Smooth muscle cell (in vitro differentiated cells): ENCODE results near the gene EPHA4. TPM values are rescaled to one million over a fixed set of nuclear protein-coding genes. Genes with fewer than 3 reads are reported as not detected.

ENCODE experiments used
- DNase-seq: peaks from one replicate; lab custom pipeline; 2025; ENCODE audit not compliant: unreplicated experiment; lab: John Stamatoyannopoulos, UW
- H2AFZ ChIP-seq: fragments of 200-600 bp; sonication (generic); 2 replicates; pipeline ENCODE4 v1.6.0; 2016; ENCODE audit warnings: antibody characterized with exemption, low read depth, mild to moderate bottlenecking
- H3F3A ChIP-seq: fragments of 200-600 bp; sonication (generic); 2 replicates; pipeline ENCODE4 v1.6.0; 2017; ENCODE audit warnings: antibody characterized with exemption, low read depth
- H3K27ac ChIP-seq: fragments of 200-600 bp; sonication (generic); 2 replicates; pipeline ENCODE4 v1.5.1; 2016; ENCODE audit warnings: low read depth, mild to moderate bottlenecking
- H3K27me3 ChIP-seq: fragments of 200-600 bp; sonication (generic); 2 replicates; pipeline ENCODE4 v1.6.1; 2016; ENCODE audit warnings: low read depth, mild to moderate bottlenecking
- H3K36me3 ChIP-seq: fragments of 200-600 bp; sonication (generic); 2 replicates; pipeline ENCODE4 v1.5.1; 2016; ENCODE audit warnings: low read depth
- H3K4me1 ChIP-seq: fragments of 200-600 bp; sonication (generic); 2 replicates; pipeline ENCODE4 v1.5.1; 2016; ENCODE audit warnings: low read depth
- H3K4me2 ChIP-seq: fragments of 200-600 bp; sonication (generic); 2 replicates; pipeline ENCODE4 v1.6.0; 2016; ENCODE audit warnings: mild to moderate bottlenecking
- H3K4me3 ChIP-seq: fragments of 200-600 bp; sonication (generic); 2 replicates; pipeline ENCODE4 v1.5.1; 2016; ENCODE audit warnings: mild to moderate bottlenecking
- H3K79me2 ChIP-seq: fragments of 200-600 bp; sonication (generic); 2 replicates; pipeline ENCODE4 v1.6.0; 2016; ENCODE audit warnings: low read depth, mild to moderate bottlenecking
- H3K9ac ChIP-seq: fragments of 200-600 bp; sonication (generic); 2 replicates; pipeline ENCODE4 v1.6.0; 2016; ENCODE audit warnings: low read depth
- H3K9me3 ChIP-seq: fragments of 200-600 bp; sonication (generic); replicated peaks from 2 replicates; pipeline ENCODE4 v1.5.1; 2016; ENCODE audit warnings: low read depth
- H4K20me1 ChIP-seq: fragments of 200-600 bp; sonication (generic); 2 replicates; pipeline ENCODE4 v1.6.0; 2016; ENCODE audit warnings: low read depth
- WGBS: methylation state at CpG from one replicate; pipeline ENCODE4 v1.1.7; 2016; ENCODE audit warnings: low lambda C conversion rate; 5-methylcytosine and 5-hydroxymethylcytosine counted together
- polyA plus RNA-seq: library from polyadenylated mRNA; unstranded; fragments of >200 nt; fragmentation: Nextera tagmentation; extraction: Ambion mirVana; gene quantifications from 2 replicates; pipeline ENCODE4 v1.2.1, GENCODE V29; 2016
- total RNA-seq: library from RNA; depleted of rRNA; stranded (reverse); fragments of >200 nt; gene quantifications from 2 replicates; pipeline ENCODE4 v1.2.3, GENCODE V29; 2014
- TF ChIP-seq, protein P1 (sequence below): fragments of 200-600 bp; sonication (generic); IDR thresholded peaks from 2 replicates; pipeline ENCODE4 v1.5.1; 2017; ENCODE audit warnings: borderline replicate concordance, mild to moderate bottlenecking, antibody characterized with exemption; ENCODE audit not compliant: insufficient read depth, poor library complexity, severe bottlenecking

The EPHA4 gene
- total and polyA plus RNA-seq, 2 experiments from 2014 or later: 2.8 to 48.3 TPM

DNA sequence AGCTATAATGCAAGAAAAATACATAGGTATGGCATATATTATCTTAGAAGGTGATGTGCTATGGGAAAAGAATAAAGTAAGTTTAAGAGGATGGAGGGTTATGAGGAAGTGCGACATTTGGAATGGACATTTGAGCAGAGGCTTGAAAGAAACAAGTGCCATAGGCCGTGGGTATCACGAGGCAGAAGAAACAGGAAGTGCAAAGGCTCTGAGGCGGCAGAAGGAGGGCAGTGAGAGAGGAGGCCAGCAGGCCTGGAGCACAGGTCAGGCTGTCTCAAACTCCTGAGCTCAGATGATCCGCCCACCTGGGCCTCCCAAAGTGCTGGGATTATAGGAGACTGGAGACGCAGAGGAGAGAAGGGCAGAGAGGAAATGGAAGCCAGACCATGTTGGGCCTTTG lies 40.7 kb upstream of the EPHA4 start:
- H3K9ac ChIP-seq: no peak overlapping the region
- no peaks in the 10 kb centered on the region for H3K9me3 ChIP-seq
- 92% methylated on average over 6 of the region's 6 CpGs for WGBS
- no peak for DNase-seq
- no peaks in the 10 kb centered on the region for H4K20me1 ChIP-seq
- no peak overlapping the region for H3K4me2 ChIP-seq
- H3K36me3 ChIP-seq: no peaks in the 10 kb centered on the region
- no peaks in the 10 kb centered on the region for H3K4me1 ChIP-seq
- H3K79me2 ChIP-seq: no peaks in the 10 kb centered on the region
- H3K27ac ChIP-seq: no peak overlapping the region
- H3F3A ChIP-seq: no peaks in the 10 kb centered on the region
- H3K27me3 ChIP-seq: no peaks in the 10 kb centered on the region
- H2AFZ ChIP-seq: no peak overlapping the region
- no peak overlapping the region for H3K4me3 ChIP-seq
- TF ChIP-seq, protein P1, sequence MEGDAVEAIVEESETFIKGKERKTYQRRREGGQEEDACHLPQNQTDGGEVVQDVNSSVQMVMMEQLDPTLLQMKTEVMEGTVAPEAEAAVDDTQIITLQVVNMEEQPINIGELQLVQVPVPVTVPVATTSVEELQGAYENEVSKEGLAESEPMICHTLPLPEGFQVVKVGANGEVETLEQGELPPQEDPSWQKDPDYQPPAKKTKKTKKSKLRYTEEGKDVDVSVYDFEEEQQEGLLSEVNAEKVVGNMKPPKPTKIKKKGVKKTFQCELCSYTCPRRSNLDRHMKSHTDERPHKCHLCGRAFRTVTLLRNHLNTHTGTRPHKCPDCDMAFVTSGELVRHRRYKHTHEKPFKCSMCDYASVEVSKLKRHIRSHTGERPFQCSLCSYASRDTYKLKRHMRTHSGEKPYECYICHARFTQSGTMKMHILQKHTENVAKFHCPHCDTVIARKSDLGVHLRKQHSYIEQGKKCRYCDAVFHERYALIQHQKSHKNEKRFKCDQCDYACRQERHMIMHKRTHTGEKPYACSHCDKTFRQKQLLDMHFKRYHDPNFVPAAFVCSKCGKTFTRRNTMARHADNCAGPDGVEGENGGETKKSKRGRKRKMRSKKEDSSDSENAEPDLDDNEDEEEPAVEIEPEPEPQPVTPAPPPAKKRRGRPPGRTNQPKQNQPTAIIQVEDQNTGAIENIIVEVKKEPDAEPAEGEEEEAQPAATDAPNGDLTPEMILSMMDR: no peak

DNA sequence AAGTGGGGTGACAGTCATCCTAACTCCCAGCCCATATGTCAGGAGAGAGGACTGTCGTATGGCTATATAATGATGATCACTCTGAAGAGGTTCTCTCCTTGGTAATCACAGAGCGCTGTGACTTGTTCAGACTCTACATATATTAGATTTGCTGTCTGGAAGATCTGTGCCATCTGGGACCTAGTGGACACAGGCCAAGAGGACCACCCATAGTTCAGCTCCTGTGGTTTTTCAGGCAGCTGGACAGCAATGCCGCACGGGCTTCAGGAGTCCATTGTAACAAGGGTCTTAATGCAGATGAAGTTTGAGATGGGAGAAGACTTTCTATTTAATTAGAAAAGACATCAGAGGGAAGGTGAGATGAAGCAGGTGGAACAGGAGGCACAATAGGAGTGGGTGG lies 40.1 kb upstream of the EPHA4 start:
- Histone ChIP-seq H3K9me3 (no peaks in the 10 kb centered on the region), H3K79me2 (no peaks in the 10 kb centered on the region), H3K4me2 (no peak overlapping the region), H3K36me3 (no peaks in the 10 kb centered on the region), H3F3A (no peaks in the 10 kb centered on the region), H4K20me1 (no peaks in the 10 kb centered on the region), H3K9ac (no peak overlapping the region), H3K4me1 (no peaks in the 10 kb centered on the region), H3K27me3 (no peaks in the 10 kb centered on the region), H2AFZ (no peak overlapping the region), H3K27ac (no peak overlapping the region), H3K4me3 (no peak overlapping the region)
- TF ChIP-seq, protein P1: no peak
- 82% methylated on average over 4 of the region's 4 CpGs for WGBS
- DNase-seq: no peak

DNA sequence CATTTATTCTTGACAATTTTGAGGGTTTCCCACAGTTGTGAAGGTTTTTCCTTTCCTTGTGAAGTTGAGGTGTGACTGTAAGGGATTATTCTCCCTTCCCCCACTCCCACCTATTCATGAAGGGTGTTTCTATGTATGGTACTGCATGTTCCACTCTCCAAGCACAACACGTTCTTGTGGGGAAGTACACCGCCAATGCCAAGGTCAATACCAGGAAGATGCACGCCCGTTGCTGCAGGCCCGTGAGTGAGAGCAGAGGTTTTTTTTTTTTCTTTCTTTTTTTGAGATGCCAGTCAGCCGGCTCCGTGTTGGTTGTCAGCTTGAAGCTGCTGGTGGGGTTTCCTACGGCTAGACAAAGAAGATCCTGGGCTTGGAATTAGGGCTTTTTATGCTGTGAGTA lies 38.6 kb upstream of the EPHA4 start:
- TF ChIP-seq, protein P1: no peak
- Histone ChIP-seq H3K9ac (no peak overlapping the region), H3F3A (no peaks in the 10 kb centered on the region), H3K27me3 (peaks cover 4% of the 10 kb centered on the region), H3K36me3 (no peaks in the 10 kb centered on the region), H2AFZ (no peak overlapping the region), H3K9me3 (no peaks in the 10 kb centered on the region), H3K4me1 (peaks cover 6% of the 10 kb centered on the region), H3K27ac (no peak overlapping the region), H3K4me2 (no peak overlapping the region), H3K79me2 (no peaks in the 10 kb centered on the region), H3K4me3 (no peak overlapping the region), H4K20me1 (no peaks in the 10 kb centered on the region)
- 92% methylated on average over 8 of the region's 8 CpGs for WGBS
- DNase-seq: no peak

DNA sequence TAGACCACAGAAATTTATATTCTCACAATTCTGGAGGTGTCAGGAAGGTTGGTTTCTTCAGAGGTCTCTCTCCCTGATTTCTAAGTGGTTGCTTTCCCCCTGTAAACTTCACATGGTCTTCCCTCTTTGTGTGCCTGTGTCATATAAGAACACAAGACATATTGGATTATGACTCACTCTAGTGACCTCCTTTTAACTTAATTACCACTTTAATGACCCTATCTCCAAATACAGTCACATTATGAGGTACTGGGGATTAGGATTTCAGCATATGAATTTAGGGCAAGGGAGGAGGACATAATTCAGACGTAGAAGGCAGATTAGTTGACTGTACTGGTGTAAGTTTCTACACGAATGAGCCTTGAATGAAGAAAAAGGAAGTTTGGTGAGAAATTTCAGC lies 38.2 kb upstream of the EPHA4 start:
- no peak for DNase-seq
- no peak overlapping the region for H3K27ac ChIP-seq
- no peaks in the 10 kb centered on the region for H3F3A ChIP-seq
- no peaks in the 10 kb centered on the region for H3K36me3 ChIP-seq
- WGBS: 39% methylated on average over 2 of the region's 2 CpGs
- no peak overlapping the region for H3K4me3 ChIP-seq
- TF ChIP-seq, protein P1: no peak
- no peaks in the 10 kb centered on the region for H3K79me2 ChIP-seq
- H2AFZ ChIP-seq: no peak overlapping the region
- H3K9ac ChIP-seq: no peak overlapping the region
- no peaks in the 10 kb centered on the region for H4K20me1 ChIP-seq
- H3K4me2 ChIP-seq: no peak overlapping the region
- H3K27me3 ChIP-seq: peaks cover 4% of the 10 kb centered on the region
- H3K4me1 ChIP-seq: peaks cover 6% of the 10 kb centered on the region
- H3K9me3 ChIP-seq: no peaks in the 10 kb centered on the region
